NCI-H2196 treated with DMSO at 0.1 percent for 48 hours (cell line): ENCODE data around the gene FCRLA.

Source experiments
- DNase-seq: peaks from one replicate; lab custom pipeline; 2025; ENCODE audit not compliant: unreplicated experiment; lab: John Stamatoyannopoulos, UW

The FCRLA gene

GRCh38 chr1:161730050-161730564, 23.1 kb downstream of the FCRLA start:
- no peak for DNase-seq

DNA sequence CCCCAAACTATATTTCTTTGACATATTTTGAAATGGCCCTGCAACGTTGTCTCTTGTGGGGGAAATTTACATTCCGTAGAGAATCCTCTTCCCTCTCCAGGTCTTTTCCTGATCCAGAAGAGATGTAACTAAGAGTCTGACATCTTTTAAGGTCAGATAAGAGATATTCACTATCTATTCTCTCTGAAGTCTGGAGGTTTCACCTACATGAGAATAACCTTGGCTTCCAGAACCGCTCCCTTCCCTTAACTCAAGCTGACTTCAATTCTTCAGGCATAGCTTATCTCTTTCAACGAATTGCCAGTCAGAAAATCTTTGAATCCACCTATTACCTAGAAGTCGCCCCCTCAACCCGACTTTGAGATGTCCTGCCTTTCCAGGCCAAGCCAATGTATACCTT, 24.2 kb downstream of the FCRLA start:
- no peak for DNase-seq

DNA sequence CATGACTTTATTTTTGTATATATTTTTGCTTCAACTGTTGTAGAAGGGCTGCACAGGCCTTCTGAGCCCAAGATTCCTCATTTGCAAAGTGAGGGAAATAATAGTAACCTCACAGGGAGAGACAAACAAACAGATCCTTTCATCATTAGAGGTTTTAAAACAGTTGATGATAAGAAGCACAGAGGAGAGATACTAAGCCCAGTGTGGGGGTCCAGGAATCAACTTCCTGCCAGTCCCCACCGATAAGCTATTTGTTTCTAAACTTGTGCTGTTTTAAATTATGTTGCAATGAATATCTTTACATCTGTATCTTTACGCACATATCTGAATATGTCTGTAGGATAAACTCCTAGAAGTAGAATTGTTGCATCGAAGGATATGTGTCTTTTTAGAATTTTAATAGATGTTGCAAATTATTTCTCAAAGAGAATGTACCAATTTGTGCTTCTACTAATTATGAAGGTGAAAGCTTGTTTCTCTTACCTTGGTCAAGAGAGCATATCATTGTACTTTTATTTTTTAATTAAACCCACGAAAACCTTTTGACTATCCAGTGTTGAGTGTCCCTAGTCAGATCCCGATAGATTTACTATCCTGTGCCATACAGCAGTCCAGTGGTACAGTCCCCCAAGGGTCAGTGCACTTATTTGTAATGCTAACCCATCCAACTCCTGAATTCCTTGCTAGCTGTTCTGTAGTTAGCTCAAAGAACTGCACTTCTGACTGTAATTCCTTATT, 25.1 kb downstream of the FCRLA start:
- no peak for DNase-seq

GRCh38 chr1:161733526-161733925, 26.5 kb downstream of the FCRLA start:
- no peak for DNase-seq

GRCh38 chr1:161735837-161736236, 28.8 kb downstream of the FCRLA start:
- DNase-seq, result no peak

DNA sequence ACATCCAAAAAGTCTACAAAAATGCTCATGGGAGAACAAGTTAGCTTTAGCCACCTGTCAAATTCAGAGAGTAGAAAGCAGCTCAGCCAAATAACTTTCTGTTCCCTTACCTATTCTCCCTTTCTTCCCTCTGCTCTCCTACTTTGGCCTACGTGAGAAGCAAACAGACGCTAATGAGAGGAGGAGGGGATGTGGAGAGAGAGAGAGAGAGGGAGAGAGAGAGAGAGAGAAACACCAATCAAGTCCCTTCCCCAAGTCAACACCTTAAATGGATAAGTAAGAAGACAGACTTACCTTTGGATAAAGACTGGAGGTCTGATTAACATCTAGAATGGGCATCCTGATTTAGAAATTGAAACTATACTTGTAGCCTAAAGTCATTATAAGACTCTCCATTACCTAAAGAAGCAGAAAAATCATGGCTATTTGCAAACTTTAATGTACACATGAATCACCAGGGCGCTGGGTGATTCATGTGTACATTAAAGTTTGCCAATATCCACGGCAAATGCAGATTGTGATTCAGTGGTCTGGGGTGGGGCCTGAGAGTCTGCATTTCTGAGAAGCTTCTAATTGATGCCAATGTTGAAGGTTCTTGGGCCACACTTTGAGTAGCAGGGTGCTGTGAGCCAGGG, 29.4 kb downstream of the FCRLA start:
- no peak for DNase-seq

DNA sequence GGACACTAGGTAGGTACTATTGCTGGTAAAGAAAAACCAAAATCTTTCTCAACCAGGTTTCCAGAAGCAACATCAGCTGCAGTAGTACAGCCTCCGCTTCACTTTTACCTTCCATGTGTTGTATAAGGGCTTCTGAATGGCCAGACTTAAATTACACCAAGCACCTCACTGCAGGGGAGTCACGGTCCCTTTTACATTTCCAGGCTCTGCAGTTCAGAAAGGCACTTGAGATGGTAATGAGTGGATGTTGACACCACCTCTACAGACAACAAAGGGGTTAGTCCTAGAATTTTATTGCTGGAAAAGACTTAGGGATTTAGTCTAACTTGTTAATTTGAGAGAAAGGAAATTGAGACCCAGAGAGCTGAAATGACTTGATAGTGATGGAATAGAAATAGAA, 30.6 kb downstream of the FCRLA start:
- DNase-seq, result no peak

- no peak for DNase-seq
These were observed 31.7 kb downstream of the FCRLA start for GRCh38 chr1:161738627-161739287.

GRCh38 chr1:161739865-161740566, 33.0 kb downstream of the FCRLA start:
- no peak for DNase-seq

- no peak for DNase-seq
These were observed 33.9 kb downstream of the FCRLA start for GRCh38 chr1:161740921-161741320.

- no peak for DNase-seq
These were observed 36.2 kb downstream of the FCRLA start for GRCh38 chr1:161743231-161743630.

GRCh38 chr1:161747801-161748200, 40.8 kb downstream of the FCRLA start:
- no peak for DNase-seq

GRCh38 chr1:161749509-161750407, 42.7 kb downstream of the FCRLA start, which contains the start of gene DUSP12:
DUSP12 (plus strand) TSS chr1:161749786; CDS start chr1:161749802, 16 bp downstream.
- peak; percentile 96 for DNase-seq

DNA sequence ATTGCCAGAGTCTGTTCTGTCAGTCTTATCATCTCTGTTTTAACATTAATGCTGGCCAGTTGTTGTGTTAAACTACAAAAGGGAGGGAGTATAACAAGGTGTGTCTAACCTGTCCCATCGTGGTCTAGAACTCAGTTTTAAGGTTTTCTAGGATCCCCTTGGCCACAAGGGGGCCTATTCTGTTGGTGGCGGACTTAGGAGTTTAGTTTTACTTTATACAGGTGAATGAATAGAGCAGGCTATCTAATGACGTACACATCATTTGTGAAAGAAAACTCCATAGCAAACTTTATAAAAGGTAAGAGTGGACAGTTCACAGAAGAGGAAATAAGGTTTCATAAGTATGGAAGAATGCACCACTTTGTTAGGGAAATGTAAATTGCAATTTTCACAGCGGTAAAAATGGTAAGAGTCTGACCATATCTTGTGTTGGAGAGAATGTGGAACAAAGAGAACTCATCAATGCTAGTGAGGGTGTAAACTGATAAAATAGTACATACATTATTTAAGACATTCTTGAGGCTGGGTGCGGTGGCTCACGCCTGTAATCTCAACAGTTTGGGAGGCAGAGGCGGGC, 56.6 kb downstream of the FCRLA start:
- DNase-seq, result no peak
